K562 (cell line): Measurements from ENCODE around the gene CHD6. TPM values are rescaled to one million over a fixed set of nuclear protein-coding genes. Genes with fewer than 3 reads are reported as not detected.

Experiments
- ATAC-seq: fragments of 200-7000 bp; cut with Tn5 transposase; 3 replicates; pipeline ENCODE4 v1.9.1; 2020; ENCODE audit warnings: moderate library complexity
- BruUV-seq: library from RNA; stranded (reverse); fragments of 400-500 nt; replicated peaks from 2 replicates; lab custom pipeline; 2021; lab: Mats Ljungman, UMichigan
- CTCF ChIA-PET: fragments of 300-600 bp; formaldehyde crosslinking; extraction: SDS; loops from one replicate; lab custom pipeline; 2021; ENCODE audit warnings: low intra/inter-chr PET ratio; lab: Yijun Ruan, JAX
- POLR2A ChIA-PET: fragments of 300-600, 350-650 bp; sonication (Branson Sonifier 250); formaldehyde crosslinking; extraction: SDS; loops from one replicate; lab custom pipeline; 2021; ENCODE audit warnings: antibody characterized with exemption, inconsistent platforms; lab: Yijun Ruan, JAX
- DNase-seq, 4 experiments: peaks; one replicate each; pipeline versions ENCODE4 v3.0.0 to v3.0.0-alpha.2; 2011 to 2018; ENCODE audit warnings: low spot score in 3 of 4, mixed read lengths in 3 of 4; ENCODE audit errors: extremely low read depth in 1 of 4
- FAIRE-seq: peaks from 2 replicates; lab custom pipeline; 2011; peaks lifted over from hg19 to GRCh38; lab: Jason Lieb, UNC
- H2AFZ ChIP-seq: 2 replicates; pipeline ENCODE4 v1.6.0; 2011; ENCODE audit warnings: low read depth, low read length, control low read depth, inconsistent platforms
- H3K27ac ChIP-seq: fragments of 200-600 bp; 3 replicates; pipeline ENCODE4 v1.8.0; 2011; ENCODE audit warnings: low read depth, mild to moderate bottlenecking, control low read depth, inconsistent platforms, low read length, moderate library complexity, mixed read lengths; ENCODE audit errors: extremely low read depth
- H3K27me3 ChIP-seq, 2 experiments: fragments of 300-600 bp in 1 of 2; 2 replicates in 1 of 2; 3 replicates in 1 of 2; pipeline versions ENCODE4 v1.6.0 to v1.8.0; 2011; ENCODE audit warnings: inconsistent platforms in 2 of 2, low read length in 2 of 2, mild to moderate bottlenecking in 1 of 2, mixed read lengths in 1 of 2, moderate library complexity in 1 of 2; ENCODE audit not compliant: control insufficient read depth in 2 of 2, insufficient read depth in 2 of 2
- H3K36me3 ChIP-seq: fragments of 300-600 bp; 3 replicates; pipeline ENCODE4 v1.8.0; 2011; ENCODE audit warnings: mild to moderate bottlenecking, low read length, inconsistent platforms; ENCODE audit not compliant: control insufficient read depth, insufficient read depth
- H3K4me1 ChIP-seq, 2 experiments: fragments of 200-600 bp in 1 of 2; replicated peaks in 1 of 2; 2 replicates in 1 of 2; 3 replicates in 1 of 2; pipeline versions ENCODE4 v1.5.1 to v1.8.0; 2011; ENCODE audit warnings: inconsistent platforms in 2 of 2, low read length in 2 of 2, mild to moderate bottlenecking in 1 of 2, mixed read lengths in 1 of 2, moderate library complexity in 1 of 2; ENCODE audit not compliant: control insufficient read depth in 2 of 2, insufficient read depth in 2 of 2
- H3K4me2 ChIP-seq: 2 replicates; pipeline ENCODE4 v1.6.1; 2011; ENCODE audit warnings: low read length, control low read depth, inconsistent platforms, mixed read lengths; ENCODE audit not compliant: insufficient read depth
- H3K4me3 ChIP-seq: fragments of 200-600 bp; sonication (generic), shearing (Covaris generic); 2 replicates; pipeline ENCODE4 v1.5.1; 2016; ENCODE audit warnings: control low read depth, inconsistent platforms
- H3K79me2 ChIP-seq: fragments of 200-600 bp; 3 replicates; pipeline ENCODE4 v1.8.0; 2011; ENCODE audit warnings: low read length, inconsistent platforms; ENCODE audit not compliant: control insufficient read depth, insufficient read depth
- H3K9ac ChIP-seq, 2 experiments: 2 replicates each; pipeline versions ENCODE4 v1.6.0 to v1.6.1; 2011; ENCODE audit warnings: low read depth in 2 of 2, low read length in 2 of 2, control low read depth in 1 of 2, inconsistent platforms in 1 of 2, mild to moderate bottlenecking in 1 of 2, mixed read lengths in 1 of 2; ENCODE audit not compliant: insufficient read depth in 1 of 2
- H3K9me1 ChIP-seq: one replicate; pipeline ENCODE4 v1.6.0; 2011; ENCODE audit warnings: inconsistent platforms, mild to moderate bottlenecking, low read length, moderate library complexity; ENCODE audit not compliant: control insufficient read depth, insufficient read depth
- H3K9me3 ChIP-seq: replicated peaks from 2 replicates; pipeline ENCODE4 v1.5.1; 2011; ENCODE audit warnings: low read depth, low read length, inconsistent platforms; ENCODE audit not compliant: control insufficient read depth, insufficient read depth
- H4K20me1 ChIP-seq: replicated peaks from 2 replicates; pipeline ENCODE4 v1.6.1; 2011; ENCODE audit warnings: low read length, inconsistent platforms, mixed read lengths; ENCODE audit not compliant: control insufficient read depth, insufficient read depth
- GABPA ChIP-seq: fragments of 200-800 bp; sonication (Bioruptor generic); conservative IDR thresholded peaks from 2 replicates; pipeline ENCODE4 v1.6.1; 2016; ENCODE audit warnings: low read depth, missing genetic modification characterization, missing compliant biosample characterization
- HDAC3 ChIP-seq: fragments of 450-650 bp; IDR thresholded peaks from 2 replicates; pipeline ENCODE4 v1.6.1; 2018; ENCODE audit warnings: borderline replicate concordance, mild to moderate bottlenecking, moderate library complexity; ENCODE audit not compliant: partially characterized antibody
- MEF2A ChIP-seq: IDR thresholded peaks from 2 replicates; pipeline ENCODE4 v1.6.1; 2011; ENCODE audit warnings: low read depth, mild to moderate bottlenecking, low read length, moderate library complexity; ENCODE audit not compliant: control insufficient read depth
- SPI1 ChIP-seq: IDR thresholded peaks from 2 replicates; pipeline ENCODE4 v1.6.1; 2011; ENCODE audit warnings: low read depth, low read length, control low read depth, borderline replicate concordance
- ZBTB17 ChIP-seq: fragments of 450-650 bp; formaldehyde crosslinking; IDR thresholded peaks from 2 replicates; pipeline ENCODE4 v1.4.0; 2020; ENCODE audit warnings: mild to moderate bottlenecking
- ZNF395 ChIP-seq: fragments of 200-800 bp; sonication (Bioruptor generic); IDR thresholded peaks from 2 replicates; pipeline ENCODE4 v1.6.1; 2017; ENCODE audit warnings: missing genetic modification characterization, missing compliant biosample characterization
- WGBS: fragments of 100-300 bp; shearing (Covaris generic); methylation state at CpG from one replicate; pipeline ENCODE4 v1.1.6; 2016; ENCODE audit warnings: low coverage, mixed read lengths; ENCODE audit not compliant: insufficient coverage; ENCODE audit errors: missing lambda C conversion rate; 5-methylcytosine and 5-hydroxymethylcytosine counted together
- in situ Hi-C: fragments of 300-500 bp; cut with MboI; formaldehyde crosslinking; loops from 4 replicates; pipeline ENCODE4 v1.15.0; 2018; ENCODE audit warnings: inconsistent platforms, mixed read lengths
- intact Hi-C: fragments of 100-400 bp; cut with micrococcal nuclease; formaldehyde crosslinking; loops from 2 replicates; pipeline ENCODE4 v1.14.2; 2022
- polyA plus RNA-seq, 8 experiments: library from polyadenylated mRNA; depleted of rRNA in 4 of 8; stranded (reverse) in 5 of 8; unstranded in 3 of 8; fragments of >200 nt; fragmentation: Nextera tagmentation in 2 of 8; fragmentation: Illumina TruSeq in 1 of 8; extraction: Ambion mirVana in 2 of 8; extraction: Trizol in 1 of 8; gene quantifications; 2 replicates each; pipeline versions ENCODE4 v1.2.1 to v1.2.3, GENCODE V29; 2011 to 2014; ENCODE audit warnings: inconsistent platforms in 1 of 8, missing spikeins in 1 of 8
- total RNA-seq, 7 experiments: library from RNA; depleted of rRNA in 6 of 7; stranded (reverse); fragments of >200 nt in 6 of 7; fragmentation: Illumina TruSeq in 2 of 7; extraction: Trizol in 2 of 7; gene quantifications; 2 replicates each; pipeline versions ENCODE4 v1.2.1 to v1.2.3, GENCODE V29; 2011 to 2021; ENCODE audit warnings: low replicate concordance in 1 of 7

Gene CHD6
- total and polyA plus RNA-seq, 9 of the 15 experiments (the other 6 are each of a cell fraction or from before 2014, with no cell fraction given): 3.9 to 24.2 (median 12.8) TPM

DNA sequence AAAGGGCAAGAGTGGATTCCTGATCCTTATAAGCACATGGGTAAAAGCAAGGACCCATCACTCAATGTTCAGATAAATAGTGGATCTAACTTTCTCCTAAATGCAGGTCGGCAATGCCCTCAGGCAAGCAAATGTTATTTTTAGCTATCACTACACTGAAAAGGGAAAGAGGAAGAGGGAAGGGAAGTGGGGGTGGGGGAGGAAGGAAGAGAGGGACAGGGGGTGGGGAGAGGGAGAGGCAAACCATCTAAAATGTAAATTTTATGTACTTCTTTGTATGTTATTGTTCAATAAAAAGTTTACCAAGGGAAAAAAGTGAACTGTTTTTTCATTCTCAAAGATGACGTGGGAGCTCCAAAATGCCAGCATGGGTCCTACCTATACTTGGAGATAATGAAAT is 44.2 kb downstream of the CHD6 start:
- no peak for FAIRE-seq
- H3K9ac ChIP-seq: no peak overlapping the region
- POLR2A ChIA-PET: interaction anchor here (0.7 to 1.1 kb wide), 3 partner anchors 12 to 258 kb away, joined by 3 to 5 read pairs (median 3); no protein-coding TSS in a partner anchor
- intact Hi-C loops (no loop called here), in situ Hi-C loops (no loop called here)
- TF ChIP-seq HDAC3 (no peak), ZNF395 (CRISPR knock-in tag) (no peak), GABPA (tag) (no peak), ZBTB17 (CRISPR knock-in tag) (no peak), MEF2A (peak; percentile 42; the same call in 1 of the 2 replicates), SPI1 (peak; percentile 70; the same call in 1 of the 2 replicates)
- peaks cover 13% of the 10 kb centered on the region; the same call in 1 of the 2 replicates for H4K20me1 ChIP-seq
- no peaks in the 10 kb centered on the region for H3K9me3 ChIP-seq
- peaks cover 84% of the 10 kb centered on the region for H3K79me2 ChIP-seq
- WGBS: 33% methylated on average over 2 of the region's 2 CpGs
- no peak for ATAC-seq
- CTCF ChIA-PET: no interaction called here
- H3K4me1 ChIP-seq: peaks cover 0 to 20% of the 10 kb centered on the region in 2 experiments; a peak in 2 of 5 replicates
- no peak overlapping the region for H3K27ac ChIP-seq
- no peak overlapping the region for H2AFZ ChIP-seq
- DNase-seq: peak in 1 of 4 experiments; percentile 25
- peaks cover 3% of the 10 kb centered on the region for H3K9me1 ChIP-seq
- H3K27me3 ChIP-seq: no peaks in the 10 kb centered on the region
- H3K4me3 ChIP-seq: no peak overlapping the region
- no TSS peak for BruUV-seq
- H3K36me3 ChIP-seq: no peaks in the 10 kb centered on the region
- peak overlapping the region; percentile 33; the same call in 1 of the 2 replicates for H3K4me2 ChIP-seq
